Duodenal mucosa (tissue), 2 donors: ENCODE measurements around the gene NHLRC4.

ENCODE experiments used
- H3K27ac ChIP-seq: one replicate; pipeline ENCODE4 v1.7.0; 2013; ENCODE audit warnings: low read depth, low read length
- H3K27me3 ChIP-seq, 2 donors: one replicate each; pipeline ENCODE4 v1.7.0; 2013; ENCODE audit warnings: low read length in 2 of 2, control low read depth in 1 of 2; ENCODE audit not compliant: insufficient read depth in 2 of 2, control insufficient read depth in 1 of 2
- H3K36me3 ChIP-seq, 2 donors: one replicate each; pipeline ENCODE4 v1.7.0; 2013; ENCODE audit warnings: low read length in 2 of 2, control low read depth in 1 of 2; ENCODE audit not compliant: insufficient read depth in 2 of 2, control insufficient read depth in 1 of 2
- H3K4me1 ChIP-seq, 2 donors: one replicate each; pipeline ENCODE4 v1.7.0; 2013; ENCODE audit warnings: low read length in 2 of 2, control low read depth in 1 of 2; ENCODE audit not compliant: insufficient read depth in 2 of 2, control insufficient read depth in 1 of 2
- H3K4me3 ChIP-seq, 2 donors: one replicate each; pipeline ENCODE4 v1.7.0; 2013; ENCODE audit warnings: low read length in 2 of 2, low read depth in 1 of 2
- H3K9ac ChIP-seq, 2 donors: one replicate each; pipeline ENCODE4 v1.7.0; 2013; ENCODE audit warnings: low read length in 2 of 2, low read depth in 1 of 2
- H3K9me3 ChIP-seq, 2 donors: one replicate each; pipeline ENCODE4 v1.7.0; 2013; ENCODE audit warnings: low read length in 2 of 2, control low read depth in 1 of 2; ENCODE audit not compliant: control insufficient read depth in 1 of 2

NHLRC4 gene

DNA sequence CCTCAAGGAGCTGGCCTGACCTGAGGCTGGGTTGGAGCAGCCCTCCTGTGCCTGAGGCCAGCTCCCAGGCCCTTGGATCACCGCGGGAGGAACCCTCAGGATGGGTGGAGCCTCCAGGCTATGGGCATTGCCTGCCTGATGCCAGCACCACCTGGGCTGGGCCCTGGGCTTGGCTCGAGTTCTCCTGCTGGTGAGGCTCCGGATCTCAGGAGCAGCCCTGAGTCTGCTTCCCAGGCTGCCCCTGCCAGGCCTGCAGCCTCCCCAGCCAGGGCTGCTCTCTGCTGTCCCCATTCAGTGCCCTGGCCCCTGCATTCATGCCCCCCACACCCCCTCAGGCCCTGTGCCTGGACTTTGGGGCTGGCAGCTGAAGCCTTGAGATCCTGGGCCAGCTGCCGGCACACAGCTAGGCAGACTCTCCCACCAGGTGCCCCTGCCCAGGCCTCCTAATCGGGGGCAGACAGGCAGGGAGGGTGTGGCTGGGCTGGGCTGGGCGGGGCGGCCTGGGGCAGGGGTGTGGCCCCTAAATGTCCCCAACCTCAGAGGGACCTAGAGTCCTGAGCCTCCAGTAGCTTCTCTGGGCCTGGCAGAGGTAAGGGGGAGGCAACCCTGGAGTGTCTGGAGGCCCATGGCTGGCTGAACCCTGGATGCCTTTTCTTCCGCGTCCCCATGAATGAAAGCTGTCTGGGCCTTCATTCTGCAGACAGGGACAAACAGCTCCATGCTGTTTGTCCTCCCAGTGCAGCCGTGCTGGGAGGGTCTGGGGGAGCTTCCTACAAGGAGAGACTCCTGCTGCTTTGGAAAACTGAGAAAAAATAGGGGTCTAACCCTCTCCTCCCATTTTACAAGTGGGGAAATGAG is 1.8 kb downstream of the NHLRC4 start:
- no peaks in the 10 kb centered on the region for H3K9me3 ChIP-seq
- peak overlapping the region; percentile 54 to 58 for H3K9ac ChIP-seq
- H3K4me3 ChIP-seq, result peak overlapping the region; percentile 57 to 68
- no peaks in the 10 kb centered on the region for H3K27me3 ChIP-seq
- no peaks in the 10 kb centered on the region for H3K36me3 ChIP-seq
- H3K4me1 ChIP-seq, result peaks cover 31 to 45% of the 10 kb centered on the region in 2 donors
- H3K27ac ChIP-seq, result no peak overlapping the region

DNA sequence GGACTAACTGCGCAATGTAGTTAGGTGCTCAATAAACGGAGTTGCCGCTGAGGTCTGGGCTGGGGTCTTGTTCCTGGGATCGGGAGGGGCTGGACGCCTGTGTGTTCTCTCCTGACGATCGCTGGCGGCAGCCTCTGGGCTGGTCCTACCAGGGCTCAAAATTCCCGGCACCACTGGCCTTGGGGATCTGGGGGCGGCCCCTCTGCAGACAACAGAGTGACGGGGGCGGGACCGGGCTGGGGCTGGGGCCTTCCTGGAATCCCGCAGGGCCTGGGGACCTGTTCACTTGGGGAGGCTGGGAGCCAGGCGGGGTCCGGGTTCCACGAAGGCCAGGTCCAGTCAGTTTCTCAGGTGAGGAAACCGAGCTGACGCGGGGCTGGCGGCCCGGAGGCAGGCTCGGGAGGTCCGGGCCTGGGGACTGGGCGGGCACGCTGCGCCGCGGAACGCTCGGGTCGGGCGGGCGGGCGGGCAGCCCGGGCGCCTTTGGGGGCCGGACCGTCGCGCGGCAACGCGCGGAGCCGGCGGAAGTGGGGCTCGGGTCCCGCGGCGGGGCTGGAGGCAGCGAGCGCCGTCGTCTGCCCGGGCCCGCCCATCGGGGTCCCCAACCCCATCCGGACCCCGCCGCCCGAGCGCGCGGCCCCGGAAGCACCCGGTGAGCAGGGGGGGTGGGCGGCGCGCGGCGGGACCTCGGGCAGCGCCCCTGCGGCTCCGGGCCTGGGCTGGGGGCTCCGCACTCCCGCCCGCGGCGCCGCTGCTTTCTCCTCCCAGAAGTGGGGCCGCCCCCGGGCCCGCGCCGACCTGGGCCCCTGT is 2.8 kb downstream of the NHLRC4 start, which contains the start of gene PIGQ:
Gene PIGQ (plus strand): TSS at position 524 of the 810 bp plus-strand sequence. CDS start 4,107 bp downstream, outside the sequence.
- H3K27ac ChIP-seq, result no peak within 1 kb of the TSS
- H3K9me3 ChIP-seq, result no peaks in the 10 kb centered on the region
- H3K36me3 ChIP-seq, result peaks cover 0 to 4% of the 10 kb centered on the region in 2 donors
- H3K4me3 ChIP-seq, result peak within 1 kb of the TSS; percentile 71 to 87
- peak within 1 kb of the TSS; percentile 57 to 58 for H3K9ac ChIP-seq
- H3K4me1 ChIP-seq, result peaks cover 31 to 45% of the 10 kb centered on the region in 2 donors
- no peaks in the 10 kb centered on the region for H3K27me3 ChIP-seq

DNA sequence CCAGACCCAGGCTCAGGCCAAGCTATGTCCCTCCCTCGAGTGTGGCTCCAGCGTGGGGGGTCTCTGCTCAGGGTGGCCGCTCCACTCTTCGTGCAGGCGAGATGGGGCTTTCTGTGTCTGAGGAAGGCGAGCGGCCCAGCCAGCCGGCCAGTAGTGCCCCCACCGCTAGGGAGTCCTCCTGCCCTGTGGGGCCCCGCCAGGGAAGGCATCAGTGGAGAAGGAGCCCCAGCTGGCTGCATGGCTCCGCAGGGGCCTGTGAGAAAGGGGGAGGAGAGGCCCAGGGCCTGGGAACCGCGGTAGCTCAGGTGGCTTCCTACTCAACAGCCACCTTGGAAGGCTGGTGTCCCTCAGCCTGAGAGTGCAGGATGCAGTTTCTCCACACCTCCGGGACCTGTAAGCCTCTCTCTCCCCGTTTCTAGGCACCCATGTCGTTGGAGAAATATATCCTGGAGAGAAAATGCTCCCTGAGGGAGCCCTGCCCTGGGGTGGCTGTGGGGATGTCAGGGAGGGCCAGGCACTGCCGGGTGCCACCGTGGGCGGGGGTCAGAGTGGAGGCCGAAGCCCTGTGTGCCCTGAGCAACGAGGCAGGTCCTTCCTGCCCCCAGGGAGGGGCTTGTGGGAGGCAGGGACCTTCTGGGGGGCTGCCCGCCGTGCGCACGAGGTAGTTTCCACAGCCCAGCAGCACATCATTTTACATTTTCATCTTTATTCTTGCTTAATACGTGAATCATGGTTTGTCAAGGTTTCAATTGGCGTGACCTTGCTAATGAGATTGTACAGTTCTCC is 6.3 kb downstream of the NHLRC4 start:
- Histone ChIP-seq H3K27me3 (no peaks in the 10 kb centered on the region), H3K4me3 (no peak overlapping the region), H3K4me1 (peaks cover 13 to 22% of the 10 kb centered on the region in 2 donors), H3K27ac (no peak overlapping the region), H3K9ac (no peak overlapping the region), H3K36me3 (peaks cover 0 to 12% of the 10 kb centered on the region in 2 donors), H3K9me3 (no peaks in the 10 kb centered on the region)

- Histone ChIP-seq H3K36me3 (peaks cover 0 to 12% of the 10 kb centered on the region in 2 donors), H3K27me3 (no peaks in the 10 kb centered on the region), H3K9me3 (no peaks in the 10 kb centered on the region), H3K4me3 (no peak overlapping the region), H3K27ac (no peak overlapping the region), H3K9ac (no peak overlapping the region), H3K4me1 (peaks cover 4 to 11% of the 10 kb centered on the region in 2 donors)
These were observed 7.4 kb downstream of the NHLRC4 start for GRCh38 chr16:574021-574760.

GRCh38 chr16:575354-576196 is 8.8 kb downstream of the NHLRC4 start:
- peaks cover 0 to 12% of the 10 kb centered on the region in 2 donors for H3K36me3 ChIP-seq
- H3K4me3 ChIP-seq, result no peak overlapping the region
- H3K4me1 ChIP-seq, result peaks cover 0 to 7% of the 10 kb centered on the region in 2 donors
- no peaks in the 10 kb centered on the region for H3K9me3 ChIP-seq
- H3K9ac ChIP-seq, result no peak overlapping the region
- no peaks in the 10 kb centered on the region for H3K27me3 ChIP-seq
- H3K27ac ChIP-seq, result no peak overlapping the region

GRCh38 chr16:576197-576822 is 9.5 kb downstream of the NHLRC4 start:
- no peak overlapping the region for H3K27ac ChIP-seq
- no peak overlapping the region for H3K4me3 ChIP-seq
- no peaks in the 10 kb centered on the region for H3K4me1 ChIP-seq
- peak overlapping the region in 1 of 2 donors; percentile 18 for H3K9ac ChIP-seq
- H3K9me3 ChIP-seq, result no peaks in the 10 kb centered on the region
- H3K27me3 ChIP-seq, result no peaks in the 10 kb centered on the region
- peaks cover 0 to 12% of the 10 kb centered on the region in 2 donors for H3K36me3 ChIP-seq

GRCh38 chr16:576823-577201 is 10.0 kb downstream of the NHLRC4 start:
- Histone ChIP-seq H3K27ac (no peak overlapping the region), H3K27me3 (no peaks in the 10 kb centered on the region), H3K36me3 (peaks cover 0 to 12% of the 10 kb centered on the region in 2 donors), H3K4me3 (no peak overlapping the region), H3K4me1 (no peaks in the 10 kb centered on the region), H3K9me3 (no peaks in the 10 kb centered on the region), H3K9ac (peak overlapping the region in 1 of 2 donors; percentile 18)

DNA sequence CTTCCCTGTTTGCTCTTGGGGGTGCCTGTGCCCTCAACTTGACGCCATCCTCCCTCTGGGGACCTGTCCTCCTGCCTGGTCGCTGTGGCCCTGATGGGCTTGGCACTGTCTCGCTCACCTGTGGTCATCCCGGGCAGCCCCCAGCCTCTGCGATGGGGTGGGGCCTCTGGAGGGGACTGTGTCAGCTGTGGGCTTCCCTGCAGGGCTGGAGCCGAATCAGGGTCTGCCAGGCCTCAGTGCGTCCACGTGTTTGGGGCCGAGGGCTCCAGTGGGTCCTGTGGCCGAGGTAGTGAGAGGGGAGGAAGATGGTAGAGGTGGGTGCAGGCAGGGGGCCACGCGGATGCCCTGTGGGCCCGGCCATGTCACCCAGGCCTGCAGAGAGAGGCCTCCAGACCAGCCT is 11.0 kb downstream of the NHLRC4 start:
- Histone ChIP-seq H3K4me3 (no peak overlapping the region), H3K27me3 (no peaks in the 10 kb centered on the region), H3K27ac (no peak overlapping the region), H3K9me3 (no peaks in the 10 kb centered on the region), H3K4me1 (no peaks in the 10 kb centered on the region), H3K9ac (no peak overlapping the region), H3K36me3 (peaks cover 0 to 12% of the 10 kb centered on the region in 2 donors)
